Activated CD4-positive, CD25-positive, alpha-beta regulatory T cell (primary cell): ENCODE measurements around the gene PRDM16.

Experiments used
- DNase-seq, 4 experiments: peaks; one replicate each; lab custom pipeline; 2025; lab: John Stamatoyannopoulos, UW

The PRDM16 gene

DNA sequence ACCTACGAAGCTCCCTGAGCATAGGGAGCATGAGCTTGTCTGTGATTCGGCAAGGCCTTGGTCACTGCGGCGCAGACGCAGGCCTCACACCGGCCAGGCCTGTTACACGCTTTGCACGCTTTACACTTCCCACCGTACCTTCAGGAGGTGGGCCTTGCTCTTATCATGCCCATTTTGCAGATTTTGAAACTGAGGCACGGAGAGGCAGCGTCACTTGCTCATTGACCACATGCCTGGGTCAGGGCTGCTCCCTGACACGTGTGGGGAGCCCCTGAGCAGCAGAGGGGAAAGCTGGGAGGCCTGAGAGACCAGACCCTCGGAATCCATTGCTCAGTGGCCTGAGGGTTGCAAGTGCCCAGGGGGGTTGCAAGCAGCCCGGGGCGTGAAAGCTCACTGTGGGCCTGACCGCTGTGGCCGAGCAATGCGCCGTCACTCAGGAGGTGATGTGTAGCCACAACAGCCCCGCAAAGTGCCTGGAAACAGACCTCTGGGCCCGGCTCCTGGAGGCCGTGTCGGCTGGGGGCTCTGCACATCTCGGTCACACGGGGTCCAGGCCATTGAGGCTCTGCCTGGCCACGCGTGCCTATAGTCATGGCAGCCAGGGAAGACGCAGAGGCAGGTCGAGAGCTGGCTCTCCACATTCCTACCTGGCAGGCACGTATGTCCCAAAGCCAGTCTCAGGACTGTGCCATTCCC is 392.4 kb downstream of the PRDM16 start:
- DNase-seq: no peak

- DNase-seq: no peak
Measured at GRCh38 chr1:3461934-3462275, 392.9 kb downstream of the PRDM16 start.

- DNase-seq: no peak
Measured at GRCh38 chr1:3462356-3463012, 393.5 kb downstream of the PRDM16 start.

- no peak for DNase-seq
Measured at GRCh38 chr1:3463013-3463385, 394.0 kb downstream of the PRDM16 start.

- no peak for DNase-seq
Measured at GRCh38 chr1:3463408-3463863, 394.4 kb downstream of the PRDM16 start.

DNA sequence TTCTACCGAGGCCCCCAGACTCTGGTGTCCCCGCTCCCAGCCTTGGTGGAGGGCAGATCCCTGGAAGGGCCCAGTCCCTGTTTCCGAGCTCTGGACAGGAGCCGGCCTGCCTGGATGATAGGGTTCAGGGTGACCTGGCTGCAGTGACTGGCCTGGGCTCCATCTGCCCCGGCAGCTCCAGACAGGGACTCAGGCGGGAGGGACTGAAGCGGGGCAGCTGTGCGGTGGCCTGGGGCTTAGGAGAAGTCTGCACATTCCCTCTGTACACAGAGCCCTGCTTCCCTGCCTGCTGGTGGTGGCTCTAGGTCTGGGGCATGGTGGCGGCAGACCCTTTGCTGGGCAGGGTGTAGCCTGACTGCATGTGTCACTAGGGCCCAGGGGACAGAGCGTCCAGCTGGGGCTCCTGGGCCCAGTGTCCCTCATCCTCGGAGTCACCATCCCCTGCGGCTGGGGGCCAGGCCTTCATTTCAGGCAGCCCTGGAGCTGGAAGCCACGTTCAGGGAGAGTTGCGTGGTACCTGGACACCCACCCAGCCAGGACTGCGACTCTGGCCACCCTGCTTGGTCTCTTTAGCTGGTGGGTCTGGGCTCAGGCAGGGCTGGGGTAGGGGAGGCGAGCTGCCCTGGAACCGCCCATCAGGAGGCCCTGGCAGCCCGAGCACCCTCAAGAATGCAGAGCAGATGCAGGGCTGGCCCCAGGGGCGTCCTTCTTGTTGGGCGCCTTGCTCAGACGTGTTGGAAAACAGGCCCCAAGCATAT is 395.1 kb downstream of the PRDM16 start:
- DNase-seq: no peak

DNA sequence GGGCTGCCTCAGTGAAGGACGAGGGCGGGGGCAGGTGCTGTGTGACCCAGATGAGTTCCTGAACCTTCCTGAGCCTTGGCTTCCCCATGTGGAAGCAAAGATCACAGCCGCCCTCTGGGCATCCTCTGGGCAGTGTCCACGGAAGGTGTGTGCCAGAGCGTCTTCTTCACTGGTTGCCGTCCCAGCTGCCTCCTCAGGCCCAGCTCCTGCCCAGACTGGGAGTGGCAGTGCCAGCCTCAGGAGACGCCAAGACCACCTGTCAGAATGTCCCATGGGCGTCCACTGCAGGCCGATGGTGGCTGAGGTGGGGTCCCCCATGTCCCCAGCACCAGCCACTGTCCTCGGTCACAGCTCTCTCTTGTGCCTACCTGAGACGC is 395.6 kb downstream of the PRDM16 start:
- DNase-seq: no peak

DNA sequence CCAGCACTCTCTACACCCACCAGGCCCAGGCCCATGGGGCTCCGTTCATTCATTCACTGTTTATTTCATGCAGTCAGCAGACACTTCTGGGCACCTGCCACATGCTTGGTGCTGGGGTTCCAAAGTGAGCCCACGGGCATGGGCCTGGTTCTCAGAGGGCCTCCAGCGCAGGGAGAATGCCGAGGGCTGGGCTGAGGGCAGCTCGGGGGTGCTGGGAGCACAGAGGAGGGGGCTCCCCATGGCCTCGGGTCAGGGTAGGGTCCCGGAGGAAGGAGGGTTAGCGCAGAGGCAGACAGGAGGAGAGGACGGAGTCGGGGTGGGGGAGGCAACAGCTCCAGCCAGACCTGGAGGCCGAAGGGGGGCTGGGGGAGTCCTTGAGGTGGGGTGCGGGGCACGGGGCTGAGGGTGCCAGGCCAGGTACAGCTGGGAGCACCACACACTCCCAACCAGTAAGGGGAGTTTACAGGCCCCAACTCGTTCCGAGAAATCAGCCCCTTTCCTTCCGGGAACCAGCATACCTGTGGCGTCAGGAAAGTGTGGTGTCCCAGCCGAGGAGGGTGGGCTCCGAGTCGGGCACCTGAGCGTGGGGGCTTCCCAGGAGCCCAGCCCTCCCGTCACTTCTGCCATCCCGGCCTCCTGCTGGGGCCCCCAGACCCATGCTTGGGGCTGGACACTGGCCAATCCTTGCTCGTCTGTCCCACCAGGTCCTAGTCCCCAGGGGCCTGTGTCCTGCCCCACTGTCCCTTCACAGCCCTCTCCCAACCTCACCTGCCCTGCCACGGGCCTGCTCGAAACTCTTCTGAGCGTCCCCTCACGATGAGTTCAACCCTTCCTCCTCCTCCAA is 396.3 kb downstream of the PRDM16 start:
- no peak for DNase-seq

DNA sequence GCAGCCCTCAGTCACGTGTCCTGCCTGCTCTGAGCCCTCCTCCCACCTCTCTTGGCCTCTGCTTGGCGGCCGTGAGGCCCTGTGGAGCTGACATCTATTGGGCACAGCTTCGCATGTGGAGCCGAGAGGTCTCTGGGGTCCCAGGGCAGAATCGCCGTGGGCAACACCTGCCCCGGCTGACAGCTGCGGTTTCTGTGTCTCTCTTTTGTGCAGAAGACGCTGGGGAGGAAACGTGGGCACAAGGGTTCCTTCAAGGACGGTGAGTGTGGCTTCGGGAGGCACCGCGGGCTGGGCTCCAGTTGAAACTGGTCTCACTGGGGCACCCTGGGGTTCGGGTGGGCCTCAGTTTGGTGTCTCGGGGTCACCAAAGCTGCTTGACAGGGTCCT is 396.9 kb downstream of the PRDM16 start:
- no peak for DNase-seq

DNA sequence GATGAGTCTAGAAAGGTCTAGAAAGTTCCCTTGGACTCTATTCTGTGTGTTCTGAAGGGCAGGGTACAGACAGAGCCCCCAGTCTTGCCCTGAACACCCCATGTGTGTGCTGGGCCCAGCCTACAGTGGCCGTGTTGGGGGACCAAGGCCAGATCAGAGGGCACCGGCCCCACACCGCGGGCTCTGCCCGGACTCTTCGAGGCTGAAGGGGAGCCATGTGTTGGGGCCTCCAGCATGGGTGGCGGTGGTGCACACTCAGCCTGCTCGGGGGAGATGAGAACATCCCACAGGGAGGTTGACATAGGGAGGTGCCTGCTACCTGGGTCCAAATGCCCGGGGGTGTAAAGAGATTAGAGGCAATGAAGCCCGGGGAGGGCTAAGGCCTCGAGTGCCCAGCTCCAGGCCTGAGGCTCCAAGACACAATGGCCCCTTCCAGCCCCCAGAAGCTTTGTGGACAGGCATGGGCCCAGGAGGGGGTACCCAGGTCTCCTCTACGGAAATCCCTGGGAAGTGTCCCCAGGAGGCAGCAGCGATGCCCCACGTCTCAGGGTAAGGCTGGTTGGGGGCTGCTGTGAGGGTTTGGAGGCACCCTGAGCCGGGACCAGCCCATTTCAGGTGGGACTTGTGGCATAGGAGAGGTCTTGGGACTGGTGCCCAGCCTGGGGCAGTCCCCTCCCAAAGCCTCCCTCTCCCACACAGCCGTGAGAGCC is 397.5 kb downstream of the PRDM16 start:
- no peak for DNase-seq

GRCh38 chr1:3467096-3468036 is 398.4 kb downstream of the PRDM16 start:
- no peak for DNase-seq

DNA sequence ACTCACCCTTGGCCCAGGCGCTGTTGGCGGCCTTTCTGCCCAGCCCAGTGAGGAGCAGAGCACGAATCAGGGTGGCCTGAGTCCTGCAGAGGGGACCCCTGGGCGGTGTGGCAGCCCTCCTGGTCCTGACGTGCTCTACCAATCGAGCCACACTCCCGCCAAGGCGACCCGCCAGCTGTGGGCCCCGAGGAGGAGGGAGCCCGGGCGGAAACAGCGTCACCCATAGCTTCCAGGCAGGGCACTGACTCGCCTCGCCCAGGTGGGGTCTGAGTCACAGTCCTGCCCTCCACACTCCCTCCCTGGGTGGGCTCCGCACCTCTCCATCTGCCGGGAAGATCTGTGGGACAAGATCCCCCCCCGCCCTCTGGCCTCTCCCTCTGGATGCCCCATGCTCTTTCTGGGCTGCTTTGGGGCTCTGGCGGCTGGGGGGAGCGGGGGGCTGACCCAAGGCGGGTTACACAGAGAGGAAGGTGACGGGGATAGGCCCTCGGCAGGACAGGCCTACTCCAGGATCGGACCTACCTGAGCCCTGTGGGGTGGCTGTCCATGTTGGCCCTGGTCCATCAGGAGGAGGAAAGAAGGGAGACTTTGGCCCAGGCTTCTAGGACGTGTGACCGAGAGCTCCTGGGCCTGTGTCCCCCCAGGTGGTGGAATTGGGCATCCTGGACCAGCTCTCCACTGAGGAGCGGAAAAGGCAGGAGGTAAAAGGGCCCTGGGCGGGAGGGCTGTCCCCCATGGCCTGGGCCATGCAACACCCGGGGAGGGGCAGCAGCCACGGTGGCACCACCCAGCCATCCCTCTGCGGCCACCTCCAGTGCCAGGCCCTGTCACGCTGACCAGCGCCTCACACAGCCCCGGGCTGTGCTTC is 399.5 kb downstream of the PRDM16 start:
- no peak for DNase-seq

- no peak for DNase-seq
Measured at GRCh38 chr1:3469104-3469848, 400.3 kb downstream of the PRDM16 start.

DNA sequence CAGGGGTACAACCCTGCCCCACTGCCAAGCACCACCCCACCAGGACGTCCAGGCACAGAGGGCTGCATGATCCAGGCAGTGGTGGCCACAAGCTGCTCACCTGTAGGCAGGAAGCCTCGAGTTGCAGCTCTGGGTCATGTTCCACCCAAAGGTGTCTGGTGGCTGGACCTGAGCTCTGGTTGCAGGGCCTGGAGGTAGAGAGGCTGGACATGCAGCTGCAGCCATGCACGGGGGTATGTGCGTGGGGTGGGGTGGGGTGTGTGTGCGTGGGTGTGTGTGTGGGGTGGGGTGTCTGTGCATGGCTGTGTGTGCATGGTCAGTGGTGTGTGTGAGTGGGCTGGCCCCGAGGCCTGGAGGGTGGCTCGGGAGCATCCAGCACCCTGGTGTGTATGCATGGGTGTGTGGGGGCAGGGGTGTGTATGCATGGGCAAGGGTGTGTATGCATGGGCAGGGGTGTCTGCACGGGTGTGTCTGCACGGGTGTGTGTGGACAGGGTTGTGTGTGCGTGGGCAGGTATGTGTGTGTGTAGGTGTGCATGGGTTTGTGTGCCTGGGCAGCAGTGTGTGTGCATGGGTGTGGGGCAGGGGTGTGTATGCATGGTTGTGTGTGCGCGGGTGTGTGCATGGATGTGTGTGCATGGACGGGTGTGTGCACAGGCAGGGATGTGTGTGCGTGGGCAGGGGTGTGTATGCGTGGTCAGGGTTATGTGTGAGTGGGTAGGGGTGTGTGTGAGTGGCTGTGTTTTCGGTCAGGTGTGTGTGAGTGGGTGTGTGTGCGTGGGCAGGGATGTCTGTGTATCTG is 401.0 kb downstream of the PRDM16 start:
- no peak for DNase-seq

GRCh38 chr1:3470650-3471355 is 401.8 kb downstream of the PRDM16 start:
- DNase-seq: no peak

- no peak for DNase-seq
Measured at GRCh38 chr1:3471356-3472087, 402.5 kb downstream of the PRDM16 start.
